ENCODE data around the gene BSND.

BSND gene

GRCh38 chr1:55033265-55033614, 34.5 kb downstream of the BSND start:
- TF ChIP-seq, protein P1, sequence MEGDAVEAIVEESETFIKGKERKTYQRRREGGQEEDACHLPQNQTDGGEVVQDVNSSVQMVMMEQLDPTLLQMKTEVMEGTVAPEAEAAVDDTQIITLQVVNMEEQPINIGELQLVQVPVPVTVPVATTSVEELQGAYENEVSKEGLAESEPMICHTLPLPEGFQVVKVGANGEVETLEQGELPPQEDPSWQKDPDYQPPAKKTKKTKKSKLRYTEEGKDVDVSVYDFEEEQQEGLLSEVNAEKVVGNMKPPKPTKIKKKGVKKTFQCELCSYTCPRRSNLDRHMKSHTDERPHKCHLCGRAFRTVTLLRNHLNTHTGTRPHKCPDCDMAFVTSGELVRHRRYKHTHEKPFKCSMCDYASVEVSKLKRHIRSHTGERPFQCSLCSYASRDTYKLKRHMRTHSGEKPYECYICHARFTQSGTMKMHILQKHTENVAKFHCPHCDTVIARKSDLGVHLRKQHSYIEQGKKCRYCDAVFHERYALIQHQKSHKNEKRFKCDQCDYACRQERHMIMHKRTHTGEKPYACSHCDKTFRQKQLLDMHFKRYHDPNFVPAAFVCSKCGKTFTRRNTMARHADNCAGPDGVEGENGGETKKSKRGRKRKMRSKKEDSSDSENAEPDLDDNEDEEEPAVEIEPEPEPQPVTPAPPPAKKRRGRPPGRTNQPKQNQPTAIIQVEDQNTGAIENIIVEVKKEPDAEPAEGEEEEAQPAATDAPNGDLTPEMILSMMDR (conservative IDR thresholded peaks at IDR 0.05; ENCODE audit: control insufficient read depth, insufficient read depth, low read depth, low read length), result no peak
- no peak overlapping the region for H3K4me3 ChIP-seq (ENCODE audit: control insufficient read depth, low read depth, low read length)
- DNase-seq (ENCODE audit: low read depth), result no peak

GRCh38 chr1:55034476-55035133, 35.9 kb downstream of the BSND start:
- H3K4me3 ChIP-seq (ENCODE audit: control insufficient read depth, low read depth, low read length), result no peak overlapping the region
- TF ChIP-seq, protein P1 (conservative IDR thresholded peaks at IDR 0.05; ENCODE audit: control insufficient read depth, insufficient read depth, low read depth, low read length), result no peak
- DNase-seq (ENCODE audit: low read depth), result no peak

GRCh38 chr1:55035904-55036303, 37.2 kb downstream of the BSND start:
- no peak for DNase-seq (ENCODE audit: low read depth)
- no peak overlapping the region for H3K4me3 ChIP-seq (ENCODE audit: control insufficient read depth, low read depth, low read length)
- TF ChIP-seq, protein P1 (conservative IDR thresholded peaks at IDR 0.05; ENCODE audit: control insufficient read depth, insufficient read depth, low read depth, low read length), result no peak

GRCh38 chr1:55037733-55038551, 39.2 kb downstream of the BSND start:
- TF ChIP-seq, protein P1 (conservative IDR thresholded peaks at IDR 0.05; ENCODE audit: control insufficient read depth, insufficient read depth, low read depth, low read length), result no peak
- no peak for DNase-seq (ENCODE audit: low read depth)
- H3K4me3 ChIP-seq (ENCODE audit: control insufficient read depth, low read depth, low read length), result no peak overlapping the region

DNA sequence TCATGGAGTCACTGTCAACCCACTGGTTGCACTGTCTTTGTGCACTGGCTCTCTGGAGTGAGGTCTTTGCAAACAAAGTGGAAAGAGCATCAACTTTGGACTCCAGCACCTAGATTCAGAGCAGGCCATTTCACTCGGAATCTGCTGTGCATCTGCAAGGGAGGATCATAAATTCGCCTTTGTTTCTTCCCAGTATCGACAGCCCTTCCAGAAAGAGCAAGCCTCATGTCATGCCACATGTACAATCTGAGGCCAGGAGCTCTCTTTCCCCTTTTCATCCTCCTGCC, 39.8 kb downstream of the BSND start:
- no peak for DNase-seq (ENCODE audit: low read depth)
- TF ChIP-seq, protein P1 (conservative IDR thresholded peaks at IDR 0.05; ENCODE audit: control insufficient read depth, insufficient read depth, low read depth, low read length), result no peak
- no peak overlapping the region for H3K4me3 ChIP-seq (ENCODE audit: control insufficient read depth, low read depth, low read length)

GRCh38 chr1:55038974-55039341, 40.2 kb downstream of the BSND start:
- no peak for DNase-seq (ENCODE audit: low read depth)
- H3K4me3 ChIP-seq (ENCODE audit: control insufficient read depth, low read depth, low read length), result peak overlapping the region; percentile 61
- TF ChIP-seq, protein P1 (conservative IDR thresholded peaks at IDR 0.05; ENCODE audit: control insufficient read depth, insufficient read depth, low read depth, low read length), result no peak
